Liver (tissue), 9 donors: Measurements from ENCODE around the gene ZNF547. TPM values are rescaled to one million over a fixed set of nuclear protein-coding genes. Genes with fewer than 3 reads are reported as not detected.
"Not testable (repeated sequence)": the region's sequence is repeated elsewhere in the genome, so short reads cannot be mapped to it uniquely, and the experiment has no call there.

Experiments
- DNase-seq: peaks from one replicate; pipeline ENCODE4 v3.0.0-alpha.2; 2017; ENCODE audit warnings: low spot score
- H3K27ac ChIP-seq, 2 donors: one replicate each; pipeline ENCODE4 v1.7.0; 2013; ENCODE audit warnings: inconsistent platforms in 2 of 2, low read length in 2 of 2, control low read depth in 1 of 2, low read depth in 1 of 2, mild to moderate bottlenecking in 1 of 2
- H3K27me3 ChIP-seq, 4 donors: one replicate each; pipeline versions ENCODE4 v1.6.1 to v1.7.0; 2013; ENCODE audit warnings: low read length in 3 of 4, inconsistent platforms in 1 of 4, mild to moderate bottlenecking in 1 of 4, moderate library complexity in 1 of 4; ENCODE audit not compliant: control insufficient read depth in 4 of 4, insufficient read depth in 4 of 4
- H3K36me3 ChIP-seq, 4 donors: one replicate each; pipeline versions ENCODE4 v1.6.1 to v1.7.0; 2013; ENCODE audit warnings: low read length in 3 of 4, mild to moderate bottlenecking in 3 of 4, low read depth in 1 of 4, moderate library complexity in 1 of 4; ENCODE audit not compliant: control insufficient read depth in 4 of 4, insufficient read depth in 3 of 4
- H3K4me1 ChIP-seq, 4 donors: one replicate each; pipeline versions ENCODE4 v1.6.1 to v1.7.0; 2013; ENCODE audit warnings: low read length in 3 of 4, mild to moderate bottlenecking in 3 of 4, moderate library complexity in 1 of 4; ENCODE audit not compliant: control insufficient read depth in 4 of 4, insufficient read depth in 4 of 4
- H3K4me3 ChIP-seq, 3 donors: one replicate each; pipeline versions ENCODE4 v1.6.1 to v1.7.0; 2013; ENCODE audit warnings: low read length in 3 of 3, control low read depth in 1 of 3, low read depth in 1 of 3, mild to moderate bottlenecking in 1 of 3
- H3K9ac ChIP-seq, 2 donors: one replicate each; pipeline ENCODE4 v1.7.0; 2013; ENCODE audit warnings: low read length in 2 of 2, mild to moderate bottlenecking in 2 of 2, moderate library complexity in 2 of 2, control low read depth in 1 of 2, low read depth in 1 of 2
- H3K9me3 ChIP-seq, 4 donors: one replicate each; pipeline versions ENCODE4 v1.6.1 to v1.7.0; 2013; ENCODE audit warnings: low read length in 3 of 4; ENCODE audit not compliant: control insufficient read depth in 4 of 4
- ATF3 ChIP-seq: IDR thresholded peaks from 2 replicates; pipeline ENCODE4 v1.6.1; 2016; ENCODE audit warnings: antibody characterized with exemption
- EGR1 ChIP-seq, 2 donors: IDR thresholded peaks; 2 replicates each; pipeline ENCODE4 v1.6.1; 2016 to 2018; ENCODE audit warnings: antibody characterized with exemption in 2 of 2, low read depth in 2 of 2
- FOXA1 ChIP-seq: IDR thresholded peaks from 2 replicates; pipeline ENCODE4 v1.6.1; 2016; ENCODE audit warnings: antibody characterized with exemption
- FOXA2 ChIP-seq: IDR thresholded peaks from 2 replicates; pipeline ENCODE4 v1.6.1; 2016; ENCODE audit warnings: antibody characterized with exemption
- GABPA ChIP-seq, 2 donors: IDR thresholded peaks in 1 of 2; conservative IDR thresholded peaks in 1 of 2; 2 replicates each; pipeline ENCODE4 v1.6.1; 2016; ENCODE audit warnings: antibody characterized with exemption in 2 of 2, mild to moderate bottlenecking in 1 of 2, moderate library complexity in 1 of 2
- HNF4G ChIP-seq: IDR thresholded peaks from 2 replicates; pipeline ENCODE4 v1.6.1; 2016; ENCODE audit warnings: antibody characterized with exemption
- MAX ChIP-seq: IDR thresholded peaks from 2 replicates; pipeline ENCODE4 v1.6.1; 2016; ENCODE audit warnings: antibody characterized with exemption
- RAD21 ChIP-seq, 2 donors: IDR thresholded peaks; 2 replicates each; pipeline ENCODE4 v1.6.1; 2016; ENCODE audit warnings: antibody characterized with exemption in 2 of 2, mild to moderate bottlenecking in 2 of 2
- REST ChIP-seq: IDR thresholded peaks from 2 replicates; pipeline ENCODE4 v1.6.1; 2016; ENCODE audit warnings: antibody characterized with exemption, mild to moderate bottlenecking
- RXRA ChIP-seq, 2 donors: IDR thresholded peaks; 2 replicates each; pipeline ENCODE4 v1.6.1; 2017 to 2018; ENCODE audit warnings: antibody characterized with exemption in 2 of 2, mild to moderate bottlenecking in 1 of 2
- SP1 ChIP-seq: IDR thresholded peaks from 2 replicates; pipeline ENCODE4 v1.6.1; 2018; ENCODE audit warnings: antibody characterized with exemption, mild to moderate bottlenecking
- YY1 ChIP-seq: IDR thresholded peaks from 2 replicates; pipeline ENCODE4 v1.6.1; 2016; ENCODE audit warnings: antibody characterized with exemption, mild to moderate bottlenecking
- ZBTB33 ChIP-seq: IDR thresholded peaks from 2 replicates; pipeline ENCODE4 v1.6.1; 2016; ENCODE audit warnings: antibody characterized with exemption
- WGBS: extraction: QIAGEN DNeasy Blood & Tissue Kit; methylation state at CpG from one replicate; pipeline ENCODE4 v1.1.7; 2013; 5-methylcytosine and 5-hydroxymethylcytosine counted together
- polyA plus RNA-seq, 2 donors: library from polyadenylated mRNA; stranded (reverse) in 1 of 2; unstranded in 1 of 2; fragments of 200-250 nt in 1 of 2; fragments of >200 nt in 1 of 2; fragmentation: Nextera tagmentation in 1 of 2; extraction: Ambion mirVana in 1 of 2; gene quantifications; one replicate each; pipeline versions ENCODE4 v1.2.1 to v1.2.3, GENCODE V29; 2013 to 2015
- total RNA-seq, 2 donors: library from RNA; depleted of rRNA; stranded (reverse); fragments of >200 nt; gene quantifications; one replicate each; pipeline ENCODE4 v1.2.3, GENCODE V29; 2014
- donor health status: healthy.
- donor health status: healthy.
- donor health status: healthy.
- donor health status: healthy.
- donor health status: healthy.

ZNF547 gene
- total and polyA plus RNA-seq, 4 donors: 0.22 to 1.8 (median 1.0) TPM

GRCh38 chr19:57366776-57367175 is 3.4 kb downstream of the ZNF547 start:
- peaks cover 7 to 23% (median 12%) of the 10 kb centered on the region in 4 donors for H3K9me3 ChIP-seq
- H3K27ac ChIP-seq: no peak overlapping the region
- peaks cover 0 to 11% (median 8%) of the 10 kb centered on the region in 4 donors for H3K4me1 ChIP-seq
- no peaks in the 10 kb centered on the region for H3K27me3 ChIP-seq
- H3K9ac ChIP-seq: no peak overlapping the region
- peaks cover 2 to 11% (median 6%) of the 10 kb centered on the region in 4 donors for H3K36me3 ChIP-seq
- H3K4me3 ChIP-seq: no peak overlapping the region
- 96% methylated on average over 2 of the region's 2 CpGs for WGBS
- DNase-seq: no peak
- TF ChIP-seq EGR1 (IDR thresholded peaks at IDR 0.05; ENCODE audit: low read depth in 2 of 2) (no peak), YY1 (no peak)

GRCh38 chr19:57374179-57374578 is 10.8 kb downstream of the ZNF547 start:
- Histone ChIP-seq H3K36me3 (peaks cover 2 to 45% (median 42%) of the 10 kb centered on the region in 4 donors), H3K9me3 (peaks cover 20 to 52% (median 39%) of the 10 kb centered on the region in 4 donors)
- 96% methylated on average over 6 of the region's 6 CpGs for WGBS

GRCh38 chr19:57374647-57375046 is 11.3 kb downstream of the ZNF547 start:
- not testable (repeated sequence) for H3K9ac ChIP-seq, H3K27ac ChIP-seq, H3K4me1 ChIP-seq, DNase-seq, H3K27me3 ChIP-seq
- Histone ChIP-seq H3K9me3 (peaks cover 21 to 56% (median 42%) of the 10 kb centered on the region in 4 donors), H3K4me3 (peak overlapping the region in 1 of 3 donors; percentile 27), H3K36me3 (peaks cover 2 to 45% (median 42%) of the 10 kb centered on the region in 4 donors)
- 97% methylated on average over 2 of the region's 2 CpGs for WGBS

More at GRCh38 chr19:57374179-57374578, 10.8 kb downstream of the ZNF547 start:
- no peaks in the 10 kb centered on the region for H3K4me1 ChIP-seq
- TF ChIP-seq FOXA2: no peak
- no peak for TF ChIP-seq FOXA1
- TF ChIP-seq MAX: no peak
- no peak for TF ChIP-seq RAD21 (IDR thresholded peaks at IDR 0.05)
- TF ChIP-seq YY1: no peak
- H3K27me3 ChIP-seq: no peaks in the 10 kb centered on the region
- no peak for DNase-seq
- no peak overlapping the region for H3K27ac ChIP-seq
- H3K4me3 ChIP-seq: peak overlapping the region in 2 of 3 donors; percentile 46 to 63
- H3K9ac ChIP-seq: no peak overlapping the region

GRCh38 chr19:57376151-57376550 is 12.8 kb downstream of the ZNF547 start:
- H3K27me3 ChIP-seq: no peaks in the 10 kb centered on the region
- TF ChIP-seq REST (no peak), ZBTB33 (no peak), YY1 (no peak), RAD21 (IDR thresholded peaks at IDR 0.05) (no peak), ATF3 (no peak), EGR1 (IDR thresholded peaks at IDR 0.05; ENCODE audit: low read depth in 2 of 2) (no peak), SP1 (no peak), FOXA1 (no peak), GABPA (IDR thresholded peaks at IDR 0.05 in 1 of 2, conservative IDR thresholded peaks at IDR 0.05 in 1 of 2) (no peak), HNF4G (no peak), RXRA (IDR thresholded peaks at IDR 0.05) (no peak), FOXA2 (no peak)
- H3K9me3 ChIP-seq: peaks cover 24 to 65% (median 51%) of the 10 kb centered on the region in 4 donors
- DNase-seq: no peak
- H3K4me1 ChIP-seq: no peaks in the 10 kb centered on the region
- WGBS: 94% methylated on average over 6 of the region's 6 CpGs
- peaks cover 2 to 45% (median 42%) of the 10 kb centered on the region in 4 donors for H3K36me3 ChIP-seq
- H3K27ac ChIP-seq: no peak overlapping the region
- no peak overlapping the region for H3K9ac ChIP-seq
- H3K4me3 ChIP-seq: no peak overlapping the region
